Suprapubic skin (tissue), 4 donors: ENCODE measurements around the gene PI4KB.

Source experiments
- EP300 ChIP-seq: sonication (generic); formaldehyde crosslinking; IDR thresholded peaks from one replicate; pipeline ENCODE4 v1.6.1; 2017; ENCODE audit warnings: antibody characterized with exemption
- POLR2A ChIP-seq, 2 donors: fragments of 450-650 bp; IDR thresholded peaks; one replicate each; pipeline ENCODE4 v1.6.1; 2017; ENCODE audit warnings: antibody characterized with exemption in 2 of 2, mild to moderate bottlenecking in 2 of 2, moderate library complexity in 2 of 2
- POLR2AphosphoS5 ChIP-seq, 3 donors: sonication (generic); formaldehyde crosslinking; IDR thresholded peaks; one replicate each; pipeline ENCODE4 v1.6.1; 2017; ENCODE audit warnings: antibody characterized with exemption in 3 of 3
- TF ChIP-seq, protein P1 (sequence below), 2 donors: fragments of 200-600 bp in 1 of 2; fragments of 450-650 bp in 1 of 2; sonication (generic) in 1 of 2; IDR thresholded peaks; one replicate each; pipeline ENCODE4 v1.5.1; 2016 to 2019; ENCODE audit warnings: antibody characterized with exemption in 2 of 2, mild to moderate bottlenecking in 1 of 2, moderate library complexity in 1 of 2

- TF ChIP-seq, protein P1, sequence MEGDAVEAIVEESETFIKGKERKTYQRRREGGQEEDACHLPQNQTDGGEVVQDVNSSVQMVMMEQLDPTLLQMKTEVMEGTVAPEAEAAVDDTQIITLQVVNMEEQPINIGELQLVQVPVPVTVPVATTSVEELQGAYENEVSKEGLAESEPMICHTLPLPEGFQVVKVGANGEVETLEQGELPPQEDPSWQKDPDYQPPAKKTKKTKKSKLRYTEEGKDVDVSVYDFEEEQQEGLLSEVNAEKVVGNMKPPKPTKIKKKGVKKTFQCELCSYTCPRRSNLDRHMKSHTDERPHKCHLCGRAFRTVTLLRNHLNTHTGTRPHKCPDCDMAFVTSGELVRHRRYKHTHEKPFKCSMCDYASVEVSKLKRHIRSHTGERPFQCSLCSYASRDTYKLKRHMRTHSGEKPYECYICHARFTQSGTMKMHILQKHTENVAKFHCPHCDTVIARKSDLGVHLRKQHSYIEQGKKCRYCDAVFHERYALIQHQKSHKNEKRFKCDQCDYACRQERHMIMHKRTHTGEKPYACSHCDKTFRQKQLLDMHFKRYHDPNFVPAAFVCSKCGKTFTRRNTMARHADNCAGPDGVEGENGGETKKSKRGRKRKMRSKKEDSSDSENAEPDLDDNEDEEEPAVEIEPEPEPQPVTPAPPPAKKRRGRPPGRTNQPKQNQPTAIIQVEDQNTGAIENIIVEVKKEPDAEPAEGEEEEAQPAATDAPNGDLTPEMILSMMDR (IDR thresholded peaks at IDR 0.05): no peak
- no peak for TF ChIP-seq POLR2A (IDR thresholded peaks at IDR 0.05)
- TF ChIP-seq POLR2AphosphoS5 (IDR thresholded peaks at IDR 0.05): no peak
- TF ChIP-seq EP300: no peak
Observed at GRCh38 chr1:151277249-151277648, 50.0 kb downstream of the PI4KB start.
